Left lung (tissue), 10 donors: ENCODE results near the gene PCSK7. TPM values are rescaled to one million over a fixed set of nuclear protein-coding genes. Genes with fewer than 3 reads are reported as not detected.
A peak's percentile ranks its signal among the peaks of the same experiment; 100 is the strongest.

Experiments used
- ATAC-seq: fragments of 200-7000 bp; cut with Tn5 transposase; one replicate; pipeline ENCODE4 v1.9.1; 2020; ENCODE audit warnings: moderate library complexity
- DNase-seq, 4 donors: peaks; one replicate each; pipeline ENCODE4 v3.0.0-alpha.2; 2013 to 2020
- H3K27ac ChIP-seq, 2 donors: fragments of 200-600 bp; sonication (generic) in 1 of 2; one replicate each; pipeline versions ENCODE4 v1.5.0 to v1.8.0; 2020 to 2021
- H3K27me3 ChIP-seq, 2 donors: fragments of 200-600 bp; sonication (generic) in 1 of 2; one replicate each; pipeline versions ENCODE4 v1.5.0 to v1.8.0; 2020 to 2021
- H3K36me3 ChIP-seq, 2 donors: fragments of 200-600 bp; sonication (generic) in 1 of 2; one replicate each; pipeline versions ENCODE4 v1.5.0 to v1.8.0; 2020 to 2021
- H3K4me1 ChIP-seq, 2 donors: fragments of 200-600 bp; one replicate each; pipeline ENCODE4 v1.8.0; 2021
- H3K4me3 ChIP-seq, 2 donors: fragments of 200-600 bp; sonication (generic) in 1 of 2; one replicate each; pipeline versions ENCODE4 v1.5.0 to v1.8.0; 2020 to 2021; ENCODE audit warnings: mild to moderate bottlenecking in 1 of 2
- H3K9me3 ChIP-seq, 2 donors: fragments of 200-600 bp; sonication (generic) in 1 of 2; one replicate each; pipeline versions ENCODE4 v1.5.0 to v1.8.0; 2020 to 2021
- intact Hi-C, 2 donors: fragments of 100-400 bp; cut with DNase I; formaldehyde crosslinking; loops; one replicate each; pipeline versions ENCODE4 v1.11.2 to v1.14.2; 2022
- polyA plus RNA-seq, 6 donors: library from polyadenylated mRNA; unstranded; fragments of 120-200 nt; gene quantifications; one replicate each; pipeline ENCODE4 v1.2.1, GENCODE V29; 2013; ENCODE audit not compliant: insufficient read length in 6 of 6
- total RNA-seq, 2 donors: library from RNA; stranded (reverse); fragmentation: NEBNext Ultra II Directional; extraction: Animal tissue kit (Norgen Biotek cat#: 25700); gene quantifications; one replicate each; pipeline ENCODE4 v1.2.1, GENCODE V29; 2021
- TF ChIP-seq, protein P1 (sequence below), 2 donors: fragments of 200-600 bp; sonication (generic) in 1 of 2; IDR thresholded peaks; one replicate each; pipeline versions ENCODE4 v1.5.0 to v1.8.0; 2021; ENCODE audit warnings: antibody characterized with exemption in 2 of 2
- donor health status: DM: no; HTN: yes; CAD: no.
- donor health status: DM: no; HTN: no; CAD: no.

Gene PCSK7
- total and polyA plus RNA-seq, 8 donors: 24.5 to 77.8 (median 30.2) TPM

DNA sequence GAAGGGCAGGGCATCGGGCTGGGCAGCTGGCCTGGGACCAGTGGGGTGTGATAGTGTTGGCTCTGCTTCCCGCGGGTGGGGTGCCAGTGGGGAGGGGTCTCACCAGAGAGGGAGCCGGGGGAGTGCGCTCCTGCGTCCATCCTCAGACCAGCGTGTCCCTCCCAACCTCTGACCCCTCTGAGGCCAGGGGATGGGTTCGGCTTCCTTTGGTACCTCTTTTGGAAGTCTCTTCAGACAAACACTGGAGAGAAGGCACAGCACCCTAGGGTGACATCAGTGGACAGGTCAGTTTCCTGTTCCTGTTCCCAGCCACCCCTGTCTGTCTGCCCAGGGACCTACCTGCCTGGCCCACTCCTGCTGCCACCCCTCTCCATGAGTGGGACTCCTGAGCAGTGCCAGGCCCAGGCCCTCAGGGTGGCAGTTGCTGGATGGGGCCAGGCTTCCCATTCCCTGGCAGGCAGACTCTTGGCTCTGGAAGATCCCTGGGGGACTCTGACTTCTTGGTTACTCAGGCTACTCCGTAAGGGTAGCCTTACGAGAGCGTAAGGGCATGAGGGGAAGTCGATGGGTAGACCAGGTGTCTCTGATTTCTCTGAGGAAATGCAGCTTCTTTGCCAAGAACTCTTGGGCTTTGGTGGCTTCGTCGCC is 30.1 kb downstream of the PCSK7 start:
- TF ChIP-seq, protein P1, sequence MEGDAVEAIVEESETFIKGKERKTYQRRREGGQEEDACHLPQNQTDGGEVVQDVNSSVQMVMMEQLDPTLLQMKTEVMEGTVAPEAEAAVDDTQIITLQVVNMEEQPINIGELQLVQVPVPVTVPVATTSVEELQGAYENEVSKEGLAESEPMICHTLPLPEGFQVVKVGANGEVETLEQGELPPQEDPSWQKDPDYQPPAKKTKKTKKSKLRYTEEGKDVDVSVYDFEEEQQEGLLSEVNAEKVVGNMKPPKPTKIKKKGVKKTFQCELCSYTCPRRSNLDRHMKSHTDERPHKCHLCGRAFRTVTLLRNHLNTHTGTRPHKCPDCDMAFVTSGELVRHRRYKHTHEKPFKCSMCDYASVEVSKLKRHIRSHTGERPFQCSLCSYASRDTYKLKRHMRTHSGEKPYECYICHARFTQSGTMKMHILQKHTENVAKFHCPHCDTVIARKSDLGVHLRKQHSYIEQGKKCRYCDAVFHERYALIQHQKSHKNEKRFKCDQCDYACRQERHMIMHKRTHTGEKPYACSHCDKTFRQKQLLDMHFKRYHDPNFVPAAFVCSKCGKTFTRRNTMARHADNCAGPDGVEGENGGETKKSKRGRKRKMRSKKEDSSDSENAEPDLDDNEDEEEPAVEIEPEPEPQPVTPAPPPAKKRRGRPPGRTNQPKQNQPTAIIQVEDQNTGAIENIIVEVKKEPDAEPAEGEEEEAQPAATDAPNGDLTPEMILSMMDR (IDR thresholded peaks at IDR 0.05): no peak
- intact Hi-C loops: no loop called here
- peak in 1 of 4 donors; percentile 75 for DNase-seq
- Histone ChIP-seq H3K27me3 (no peaks in the 10 kb centered on the region), H3K4me3 (peak overlapping the region; percentile 1 to 34), H3K27ac (peak overlapping the region; percentile 28 to 67), H3K36me3 (peaks cover 0 to 44% of the 10 kb centered on the region in 2 donors), H3K4me1 (peaks cover 11 to 19% of the 10 kb centered on the region in 2 donors), H3K9me3 (no peaks in the 10 kb centered on the region)
- no peak for ATAC-seq

DNA sequence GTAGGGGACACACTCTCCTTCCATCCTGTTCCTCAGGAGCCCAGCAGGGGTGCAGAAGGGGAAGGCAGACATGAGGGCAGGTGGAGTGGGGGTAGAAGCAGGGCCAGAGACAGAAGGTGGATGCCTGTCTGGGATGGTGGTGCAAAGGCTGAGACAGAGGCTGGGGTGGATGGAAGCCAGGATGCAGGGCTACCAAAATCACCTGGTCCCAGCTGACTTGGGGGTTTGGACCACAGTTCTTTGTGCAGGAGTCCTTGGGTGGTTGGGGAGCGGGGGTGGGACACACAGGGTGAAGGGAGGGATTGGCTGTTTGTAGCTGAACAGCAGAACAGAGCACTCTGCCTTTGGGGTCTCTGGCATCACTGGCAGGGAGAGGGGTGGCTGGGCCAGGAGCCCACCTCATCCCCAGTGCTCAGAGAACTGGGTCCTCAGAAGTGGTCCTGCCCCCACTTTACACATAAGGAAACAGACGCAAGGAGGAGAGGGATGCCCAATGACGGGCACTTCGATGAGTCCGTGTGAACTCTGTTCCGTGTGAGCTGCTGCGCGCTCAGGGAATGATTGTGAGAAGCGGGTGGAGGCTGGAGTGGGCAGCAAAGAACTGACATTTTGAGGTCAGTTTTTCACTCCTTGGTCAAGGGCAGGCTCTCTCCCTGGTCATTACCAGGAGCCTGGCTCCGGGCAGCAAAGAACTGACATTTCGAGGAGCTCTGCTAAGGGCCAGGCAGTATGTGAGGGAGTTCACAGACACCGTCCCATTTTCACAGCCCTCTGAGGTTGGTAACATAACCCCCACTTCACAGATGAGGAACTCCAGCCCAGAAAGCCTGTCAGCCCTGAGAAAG is 30.8 kb downstream of the PCSK7 start:
- Histone ChIP-seq H3K27me3 (no peaks in the 10 kb centered on the region), H3K4me1 (peaks cover 11 to 19% of the 10 kb centered on the region in 2 donors), H3K4me3 (peak overlapping the region; percentile 25 to 34), H3K27ac (peak overlapping the region; percentile 28 to 84), H3K36me3 (peaks cover 0 to 49% of the 10 kb centered on the region in 2 donors), H3K9me3 (no peaks in the 10 kb centered on the region)
- intact Hi-C loops: no loop called here
- ATAC-seq (no peak), DNase-seq (peak in 1 of 4 donors; percentile 25)
- TF ChIP-seq, protein P1 (IDR thresholded peaks at IDR 0.05): no peak

DNA sequence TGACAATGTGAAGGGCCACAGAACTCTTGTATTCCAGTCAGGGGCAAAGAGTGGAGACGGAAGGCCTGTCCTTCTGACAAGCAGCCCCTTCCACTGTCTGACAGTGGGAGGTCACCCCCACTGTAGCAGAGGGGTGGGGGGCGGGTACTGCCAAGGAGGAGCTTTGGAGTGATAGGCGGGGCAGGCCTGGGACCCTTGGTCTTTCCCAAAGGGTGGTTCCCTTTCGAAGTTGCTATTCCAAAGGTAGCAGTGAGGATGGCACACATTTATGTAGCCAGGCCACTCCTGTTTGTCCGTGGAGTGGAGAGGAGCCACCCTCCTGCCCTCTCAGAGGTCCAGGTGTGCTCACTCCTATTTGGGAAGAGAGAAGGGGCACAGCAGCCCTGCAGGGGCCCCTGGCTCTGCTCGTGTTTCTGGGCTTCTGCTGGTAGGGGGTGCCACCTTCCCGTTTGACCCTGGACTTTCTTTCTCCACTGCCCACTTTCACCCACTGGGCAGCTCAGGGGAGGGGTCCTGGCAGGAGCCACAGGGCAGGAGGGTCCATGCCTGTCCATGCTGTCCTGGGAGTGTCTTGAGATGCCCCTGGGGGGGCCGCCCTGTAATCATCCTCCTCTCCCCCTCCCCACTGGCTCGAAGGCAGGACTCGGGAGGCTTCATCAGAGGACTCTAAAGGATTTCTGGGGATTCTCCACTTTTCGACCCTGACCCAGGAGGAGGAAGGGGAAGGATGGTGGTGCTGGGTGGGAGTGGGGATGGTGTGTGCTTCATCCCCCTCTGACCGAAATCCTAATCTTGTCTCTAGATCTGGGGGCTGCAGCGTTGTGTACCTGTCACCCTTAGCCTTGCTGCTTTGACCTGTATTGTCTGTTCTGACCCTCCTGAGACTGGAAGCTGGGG is 31.7 kb downstream of the PCSK7 start:
- peaks cover 11 to 19% of the 10 kb centered on the region in 2 donors for H3K4me1 ChIP-seq
- H3K4me3 ChIP-seq: peak overlapping the region; percentile 25 to 34
- DNase-seq: peak in 1 of 4 donors; percentile 45
- H3K27me3 ChIP-seq: no peaks in the 10 kb centered on the region
- TF ChIP-seq, protein P1 (IDR thresholded peaks at IDR 0.05): no peak
- peak overlapping the region; percentile 70 to 84 for H3K27ac ChIP-seq
- intact Hi-C loops: no loop called here
- peaks cover 0 to 48% of the 10 kb centered on the region in 2 donors for H3K36me3 ChIP-seq
- ATAC-seq: no peak
- no peaks in the 10 kb centered on the region for H3K9me3 ChIP-seq

DNA sequence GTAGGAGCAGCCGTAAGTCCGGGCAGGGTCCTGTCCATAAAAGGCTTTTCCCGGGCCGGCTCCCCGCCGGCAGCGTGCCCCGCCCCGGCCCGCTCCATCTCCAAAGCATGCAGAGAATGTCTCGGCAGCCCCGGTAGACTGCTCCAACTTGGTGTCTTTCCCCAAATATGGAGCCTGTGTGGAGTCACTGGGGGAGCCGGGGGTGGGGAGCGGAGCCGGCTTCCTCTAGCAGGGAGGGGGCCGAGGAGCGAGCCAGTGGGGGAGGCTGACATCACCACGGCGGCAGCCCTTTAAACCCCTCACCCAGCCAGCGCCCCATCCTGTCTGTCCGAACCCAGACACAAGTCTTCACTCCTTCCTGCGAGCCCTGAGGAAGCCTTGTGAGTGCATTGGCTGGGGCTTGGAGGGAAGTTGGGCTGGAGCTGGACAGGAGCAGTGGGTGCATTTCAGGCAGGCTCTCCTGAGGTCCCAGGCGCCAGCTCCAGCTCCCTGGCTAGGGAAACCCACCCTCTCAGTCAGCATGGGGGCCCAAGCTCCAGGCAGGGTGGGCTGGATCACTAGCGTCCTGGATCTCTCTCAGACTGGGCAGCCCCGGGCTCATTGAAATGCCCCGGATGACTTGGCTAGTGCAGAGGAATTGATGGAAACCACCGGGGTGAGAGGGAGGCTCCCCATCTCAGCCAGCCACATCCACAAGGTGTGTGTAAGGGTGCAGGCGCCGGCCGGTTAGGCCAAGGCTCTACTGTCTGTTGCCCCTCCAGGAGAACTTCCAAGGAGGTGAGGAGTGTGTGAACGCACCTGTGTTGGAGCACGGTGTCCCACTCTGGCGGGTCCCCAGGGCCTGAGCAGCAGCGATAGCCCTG is 32.6 kb downstream of the PCSK7 start, which contains the start of gene TAGLN:
Gene TAGLN (plus strand): TSS at position 318 of the 863 bp plus-strand sequence. CDS start 3,644 bp downstream, outside the sequence.
- Histone ChIP-seq H3K36me3 (peaks cover 0 to 45% of the 10 kb centered on the region in 2 donors), H3K27me3 (no peaks in the 10 kb centered on the region), H3K4me3 (peak within 1 kb of the TSS; percentile 25 to 34), H3K4me1 (peaks cover 11 to 19% of the 10 kb centered on the region in 2 donors), H3K9me3 (no peaks in the 10 kb centered on the region), H3K27ac (peak within 1 kb of the TSS; percentile 70 to 84)
- ATAC-seq (peak; percentile 76), DNase-seq (peak in 3 of 4 donors; percentile 68 to 84 (median 76))
- intact Hi-C loops: no loop called here
- TF ChIP-seq, protein P1 (IDR thresholded peaks at IDR 0.05): no peak
